ACC112 (cell line): Measurements from ENCODE around the gene RGS11.
"Not testable (repeated sequence)": the region's sequence is repeated elsewhere in the genome, so short reads cannot be mapped to it uniquely, and the experiment has no call there.

Source experiments
- H2AFZ ChIP-seq: fragments of 200-600 bp; sonication (generic); one replicate; pipeline ENCODE4 v1.6.0; 2017; ENCODE audit warnings: antibody characterized with exemption, low read length; ENCODE audit not compliant: unreplicated experiment
- H3K27ac ChIP-seq: fragments of 200-600 bp; sonication (generic); 2 replicates; pipeline ENCODE4 v1.5.1; 2014; ENCODE audit warnings: low read depth, mild to moderate bottlenecking, antibody characterized with exemption, low read length, moderate library complexity
- H3K27me3 ChIP-seq: fragments of 200-600 bp; sonication (generic); 2 replicates; pipeline ENCODE4 v1.6.1; 2014; ENCODE audit warnings: mild to moderate bottlenecking, antibody characterized with exemption, low read length, moderate library complexity, mixed read lengths; ENCODE audit not compliant: insufficient read depth
- H3K36me3 ChIP-seq: fragments of 200-600 bp; sonication (generic); 2 replicates; pipeline ENCODE4 v1.6.1; 2016; ENCODE audit warnings: mild to moderate bottlenecking, antibody characterized with exemption, low read length, moderate library complexity, mixed read lengths; ENCODE audit not compliant: insufficient read depth
- H3K4me1 ChIP-seq: fragments of 200-600 bp; sonication (generic); one replicate; pipeline ENCODE4 v1.6.1; 2016; ENCODE audit warnings: low read length, mixed read lengths; ENCODE audit not compliant: insufficient read depth, unreplicated experiment, control insufficient read depth
- H3K4me3 ChIP-seq: fragments of 200-600 bp; sonication (generic); 2 replicates; pipeline ENCODE4 v1.5.1; 2014; ENCODE audit warnings: mild to moderate bottlenecking, low read depth, low read length
- H3K79me2 ChIP-seq: fragments of 200-600 bp; sonication (generic); one replicate; pipeline ENCODE4 v1.6.0; 2016; ENCODE audit warnings: low read length; ENCODE audit not compliant: control insufficient read depth, unreplicated experiment, insufficient read depth

RGS11 gene

GRCh38 chr16:261031-261691 is 14.6 kb downstream of the RGS11 start:
- no peak overlapping the region for H3K4me3 ChIP-seq
- no peak overlapping the region for H2AFZ ChIP-seq

GRCh38 chr16:260326-260725 is 15.4 kb downstream of the RGS11 start:
- Histone ChIP-seq H3K27ac (no peak overlapping the region), H2AFZ (no peak overlapping the region), H3K79me2 (no peaks in the 10 kb centered on the region), H3K27me3 (no peaks in the 10 kb centered on the region), H3K4me3 (no peak overlapping the region), H3K4me1 (no peaks in the 10 kb centered on the region), H3K36me3 (peaks cover 6% of the 10 kb centered on the region; the same call in 1 of the 2 replicates)

More at GRCh38 chr16:261031-261691, 14.6 kb downstream of the RGS11 start:
- H3K36me3 ChIP-seq: peaks cover 1% of the 10 kb centered on the region; the same call in 1 of the 2 replicates
- H3K27me3 ChIP-seq: no peaks in the 10 kb centered on the region
- no peak overlapping the region for H3K27ac ChIP-seq
- no peaks in the 10 kb centered on the region for H3K4me1 ChIP-seq
- H3K79me2 ChIP-seq: no peaks in the 10 kb centered on the region

- no peak overlapping the region for H3K27ac ChIP-seq
- no peak overlapping the region for H3K4me3 ChIP-seq
- no peaks in the 10 kb centered on the region for H3K4me1 ChIP-seq
- no peak overlapping the region for H2AFZ ChIP-seq
- no peaks in the 10 kb centered on the region for H3K27me3 ChIP-seq
- H3K36me3 ChIP-seq: peaks cover 6% of the 10 kb centered on the region; the same call in 1 of the 2 replicates
- no peaks in the 10 kb centered on the region for H3K79me2 ChIP-seq
Measured at GRCh38 chr16:259814-260253, 15.9 kb downstream of the RGS11 start.

GRCh38 chr16:259226-259625 is 16.5 kb downstream of the RGS11 start:
- Histone ChIP-seq H3K36me3 (peaks cover 6% of the 10 kb centered on the region; the same call in 1 of the 2 replicates), H3K27ac (no peak overlapping the region)

GRCh38 chr16:258091-258490 is 17.7 kb downstream of the RGS11 start:
- H3K79me2 ChIP-seq, H2AFZ ChIP-seq: not testable (repeated sequence)

More at GRCh38 chr16:259226-259625, 16.5 kb downstream of the RGS11 start:
- Histone ChIP-seq H3K4me1 (no peaks in the 10 kb centered on the region), H3K4me3 (no peak overlapping the region), H3K27me3 (no peaks in the 10 kb centered on the region), H2AFZ (no peak overlapping the region), H3K79me2 (no peaks in the 10 kb centered on the region)

GRCh38 chr16:255183-255582 is 20.6 kb downstream of the RGS11 start:
- Histone ChIP-seq H3K27me3 (no peaks in the 10 kb centered on the region), H3K79me2 (no peaks in the 10 kb centered on the region), H3K4me3 (no peak overlapping the region), H3K36me3 (peaks cover 6% of the 10 kb centered on the region; the same call in 1 of the 2 replicates), H2AFZ (no peak overlapping the region), H3K4me1 (no peaks in the 10 kb centered on the region), H3K27ac (no peak overlapping the region)

More at GRCh38 chr16:258091-258490, 17.7 kb downstream of the RGS11 start:
- H3K4me3 ChIP-seq, H3K27me3 ChIP-seq, H3K27ac ChIP-seq, H3K4me1 ChIP-seq, H3K36me3 ChIP-seq: not testable (repeated sequence)

GRCh38 chr16:254461-254860 is 21.3 kb downstream of the RGS11 start:
- Histone ChIP-seq H2AFZ (no peak overlapping the region), H3K27ac (no peak overlapping the region), H3K36me3 (peaks cover 6% of the 10 kb centered on the region; the same call in 1 of the 2 replicates), H3K79me2 (no peaks in the 10 kb centered on the region), H3K4me3 (no peak overlapping the region), H3K4me1 (no peaks in the 10 kb centered on the region), H3K27me3 (no peaks in the 10 kb centered on the region)

- Histone ChIP-seq H3K27me3 (no peaks in the 10 kb centered on the region), H3K27ac (no peak overlapping the region), H3K79me2 (no peaks in the 10 kb centered on the region), H2AFZ (no peak overlapping the region), H3K4me3 (no peak overlapping the region), H3K4me1 (no peaks in the 10 kb centered on the region), H3K36me3 (peaks cover 6% of the 10 kb centered on the region; the same call in 1 of the 2 replicates)
Measured at GRCh38 chr16:253833-254232, 21.9 kb downstream of the RGS11 start.

- peaks cover 6% of the 10 kb centered on the region; the same call in 1 of the 2 replicates for H3K36me3 ChIP-seq
- no peak overlapping the region for H3K27ac ChIP-seq
- H2AFZ ChIP-seq: no peak overlapping the region
- no peaks in the 10 kb centered on the region for H3K27me3 ChIP-seq
- H3K79me2 ChIP-seq: no peaks in the 10 kb centered on the region
- H3K4me1 ChIP-seq: no peaks in the 10 kb centered on the region
- H3K4me3 ChIP-seq: no peak overlapping the region
Measured at GRCh38 chr16:252366-253337, 23.1 kb downstream of the RGS11 start.

GRCh38 chr16:249431-249830 is 26.3 kb downstream of the RGS11 start:
- Histone ChIP-seq H2AFZ (no peak overlapping the region), H3K27me3 (no peaks in the 10 kb centered on the region), H3K36me3 (no peaks in the 10 kb centered on the region)

More at GRCh38 chr16:249431-249830, 26.3 kb downstream of the RGS11 start:
- no peak overlapping the region for H3K4me3 ChIP-seq
- H3K79me2 ChIP-seq: no peaks in the 10 kb centered on the region
- H3K4me1 ChIP-seq: no peaks in the 10 kb centered on the region
- H3K27ac ChIP-seq: no peak overlapping the region
